ENCODE measurements around the gene MED8.

MED8 gene

DNA sequence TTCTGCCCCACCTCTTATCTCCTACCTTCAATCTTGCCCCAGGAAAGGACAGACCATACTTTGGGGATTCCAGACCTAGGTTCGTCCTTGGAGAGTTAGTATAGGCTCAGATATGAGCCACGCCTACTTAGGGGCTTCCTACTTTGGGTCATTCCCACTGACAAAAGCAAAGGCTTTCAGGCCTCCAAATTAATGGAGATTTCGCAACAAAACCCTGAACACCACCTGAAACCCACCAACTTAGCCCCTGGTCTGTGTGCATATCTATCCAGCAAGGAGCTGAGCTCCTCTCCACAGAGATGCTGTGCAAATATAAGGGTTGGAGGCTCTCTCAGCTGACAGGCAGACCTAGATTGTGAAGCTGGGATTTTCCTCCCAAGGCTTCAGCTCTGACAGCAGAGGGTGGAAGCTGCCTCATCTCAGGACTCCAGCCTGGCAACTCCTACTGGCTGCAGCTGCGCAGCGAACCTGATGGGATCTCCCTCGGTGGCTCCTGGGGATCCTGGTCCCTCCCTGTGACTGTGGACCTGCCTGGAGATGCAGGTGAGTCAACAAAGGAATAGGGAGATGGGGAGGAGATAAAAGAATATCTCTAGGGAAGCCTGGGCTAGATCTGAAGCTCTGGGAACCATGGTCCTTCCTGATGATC is 49.9 kb downstream of the MED8 start:
- DNase-seq (ENCODE audit: low read depth in 4 of 4, low spot score in 1 of 4), result no peak

DNA sequence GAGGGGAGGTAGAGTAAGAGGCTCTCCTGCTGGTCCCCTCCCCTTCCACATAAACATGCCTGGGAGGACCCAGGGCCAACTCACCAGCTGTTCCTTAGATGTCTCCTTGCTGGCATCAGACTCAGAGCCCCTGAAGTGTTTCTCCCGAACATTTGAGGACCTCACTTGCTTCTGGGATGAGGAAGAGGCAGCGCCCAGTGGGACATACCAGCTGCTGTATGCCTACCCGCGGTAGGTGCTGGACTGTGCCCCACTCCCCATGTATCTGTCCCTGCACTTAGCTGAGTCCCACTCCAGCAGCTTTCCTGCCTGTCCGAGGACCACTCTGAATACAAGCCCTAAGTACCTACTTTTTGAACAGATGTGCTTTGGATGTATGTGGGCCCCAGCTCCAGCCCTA is 51.6 kb downstream of the MED8 start:
- DNase-seq (ENCODE audit: low read depth in 4 of 4, low spot score in 1 of 4), result no peak

DNA sequence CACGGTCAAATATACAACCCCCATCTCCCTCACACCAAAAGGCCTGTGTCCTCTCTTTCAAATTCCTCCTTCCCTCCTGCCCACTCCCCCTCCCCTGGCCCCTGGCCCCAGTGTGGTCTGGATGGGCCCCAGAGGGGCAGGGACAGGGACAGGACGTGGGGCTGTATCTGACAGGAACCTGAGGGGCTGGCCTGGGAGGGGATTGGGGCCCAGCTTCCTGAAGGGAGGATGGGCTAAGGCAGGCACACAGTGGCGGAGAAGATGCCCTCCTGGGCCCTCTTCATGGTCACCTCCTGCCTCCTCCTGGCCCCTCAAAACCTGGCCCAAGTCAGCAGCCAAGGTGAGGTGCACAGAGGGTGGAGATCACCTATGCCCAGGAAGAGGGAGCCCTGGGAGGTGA is 52.0 kb downstream of the MED8 start, which contains the start of gene MPL:
Gene MPL, plus strand, starts transcription at position 231 of the 400 bp plus-strand sequence. Its CDS starts 31 bp downstream, at position 262.
- DNase-seq (ENCODE audit: low read depth in 4 of 4, low spot score in 1 of 4), result no peak

DNA sequence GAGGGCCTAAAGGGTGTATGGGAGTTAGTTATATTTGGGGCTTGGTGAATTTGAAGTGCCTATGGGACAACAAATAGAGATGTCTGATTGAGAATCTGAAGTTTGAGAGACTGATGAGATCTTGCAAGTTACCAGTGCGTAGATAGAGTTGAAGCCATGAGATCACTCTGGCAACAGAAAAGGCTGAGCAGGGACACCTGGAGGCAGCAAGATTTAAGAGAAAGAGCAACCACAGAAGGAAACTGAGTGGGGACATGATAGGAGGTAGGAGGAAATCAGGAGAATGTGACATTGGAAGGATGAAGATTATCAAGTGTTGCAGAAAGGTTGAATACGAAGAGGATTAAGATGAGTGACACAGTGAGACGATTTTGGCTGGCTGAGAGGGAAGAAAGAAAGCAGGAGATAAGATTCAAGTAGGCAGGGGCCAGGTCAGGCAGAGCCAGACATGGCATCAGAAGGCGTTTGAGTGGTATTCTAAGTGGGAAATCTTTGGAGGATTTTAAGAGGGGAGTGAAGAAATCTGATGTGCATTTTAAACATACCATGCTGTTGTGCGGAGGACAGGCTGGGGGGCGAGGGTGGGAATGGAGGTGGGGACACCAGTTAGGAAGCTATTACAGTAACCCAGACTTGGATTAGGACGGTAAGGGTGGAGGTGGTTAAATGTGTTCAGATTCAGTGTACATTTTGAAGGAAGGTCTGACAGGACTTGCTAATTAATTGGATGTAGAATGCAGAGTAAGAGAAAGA is 55.0 kb downstream of the MED8 start:
- DNase-seq (ENCODE audit: low read depth in 4 of 4, low spot score in 1 of 4), result no peak

Data from stimulated activated CD4-positive, alpha-beta T cell treated with anti-CD3 and anti-CD28 coated beads, Interleukin-1b, Interleukin-23, amount 100 ng/mL, for 24 hours (primary cell).